Suprapubic skin (tissue), 4 donors: ENCODE measurements around the gene KCNIP4.

Experiments
- EP300 ChIP-seq: sonication (generic); formaldehyde crosslinking; IDR thresholded peaks from one replicate; pipeline ENCODE4 v1.6.1; 2017; ENCODE audit warnings: antibody characterized with exemption
- POLR2AphosphoS5 ChIP-seq, 3 donors: sonication (generic); formaldehyde crosslinking; IDR thresholded peaks; one replicate each; pipeline ENCODE4 v1.6.1; 2017; ENCODE audit warnings: antibody characterized with exemption in 3 of 3
- TF ChIP-seq, protein P1 (sequence below), 2 donors: fragments of 200-600 bp in 1 of 2; fragments of 450-650 bp in 1 of 2; sonication (generic) in 1 of 2; IDR thresholded peaks; one replicate each; pipeline ENCODE4 v1.5.1; 2016 to 2019; ENCODE audit warnings: antibody characterized with exemption in 2 of 2, mild to moderate bottlenecking in 1 of 2, moderate library complexity in 1 of 2

DNA sequence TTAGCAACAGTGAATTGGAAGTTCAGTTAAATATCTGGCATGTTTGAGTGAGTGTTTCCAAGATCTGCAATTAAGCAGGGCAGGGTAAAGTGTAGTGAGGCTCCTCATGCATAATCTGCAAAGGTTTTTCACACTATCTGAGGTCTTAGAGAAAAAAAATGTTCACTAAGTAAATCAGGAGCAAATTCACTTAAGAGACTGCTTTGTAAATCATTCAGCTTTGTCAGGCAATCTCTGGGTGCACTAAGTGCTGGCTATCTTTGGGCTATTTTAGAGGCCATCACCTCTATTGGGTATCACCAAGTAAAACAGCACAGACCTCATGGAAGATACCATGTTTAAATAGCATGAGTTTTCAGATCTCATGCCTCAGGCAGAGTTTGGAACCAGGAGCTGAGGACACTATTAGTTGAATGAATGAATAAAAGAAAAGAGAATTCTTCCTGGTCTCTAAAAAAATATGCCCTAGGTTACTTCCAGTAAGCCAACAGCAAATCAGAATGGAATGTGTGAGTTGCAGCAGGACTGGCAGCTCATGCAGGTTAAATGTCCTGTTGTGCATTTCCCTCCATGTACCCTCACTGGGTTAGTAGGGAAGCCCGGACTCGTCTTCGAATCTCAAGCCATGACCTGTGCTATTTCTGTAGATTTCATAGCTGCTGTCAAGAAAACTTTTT, 195.3 kb downstream of the KCNIP4 start:
- TF ChIP-seq, protein P1, sequence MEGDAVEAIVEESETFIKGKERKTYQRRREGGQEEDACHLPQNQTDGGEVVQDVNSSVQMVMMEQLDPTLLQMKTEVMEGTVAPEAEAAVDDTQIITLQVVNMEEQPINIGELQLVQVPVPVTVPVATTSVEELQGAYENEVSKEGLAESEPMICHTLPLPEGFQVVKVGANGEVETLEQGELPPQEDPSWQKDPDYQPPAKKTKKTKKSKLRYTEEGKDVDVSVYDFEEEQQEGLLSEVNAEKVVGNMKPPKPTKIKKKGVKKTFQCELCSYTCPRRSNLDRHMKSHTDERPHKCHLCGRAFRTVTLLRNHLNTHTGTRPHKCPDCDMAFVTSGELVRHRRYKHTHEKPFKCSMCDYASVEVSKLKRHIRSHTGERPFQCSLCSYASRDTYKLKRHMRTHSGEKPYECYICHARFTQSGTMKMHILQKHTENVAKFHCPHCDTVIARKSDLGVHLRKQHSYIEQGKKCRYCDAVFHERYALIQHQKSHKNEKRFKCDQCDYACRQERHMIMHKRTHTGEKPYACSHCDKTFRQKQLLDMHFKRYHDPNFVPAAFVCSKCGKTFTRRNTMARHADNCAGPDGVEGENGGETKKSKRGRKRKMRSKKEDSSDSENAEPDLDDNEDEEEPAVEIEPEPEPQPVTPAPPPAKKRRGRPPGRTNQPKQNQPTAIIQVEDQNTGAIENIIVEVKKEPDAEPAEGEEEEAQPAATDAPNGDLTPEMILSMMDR (IDR thresholded peaks at IDR 0.05), result no peak
- TF ChIP-seq EP300 (no peak), POLR2AphosphoS5 (IDR thresholded peaks at IDR 0.05) (no peak)
